DOHH2 (cell line): ENCODE measurements around the gene METTL22.

Experiments used
- EZH2phosphoT487 ChIP-seq: fragments of 200-600 bp; sonication (generic); IDR thresholded peaks from 2 replicates; pipeline ENCODE4 v1.6.1; 2017; ENCODE audit warnings: borderline replicate concordance, mild to moderate bottlenecking, antibody characterized with exemption, low read length, moderate library complexity, mixed read lengths
- TF ChIP-seq, protein P1 (sequence below): fragments of 200-600 bp; sonication (generic); IDR thresholded peaks from one replicate; pipeline ENCODE4 v1.5.1; 2014; ENCODE audit warnings: antibody characterized with exemption, mild to moderate bottlenecking, low read depth, low read length; ENCODE audit not compliant: poor library complexity, severe bottlenecking

DNA sequence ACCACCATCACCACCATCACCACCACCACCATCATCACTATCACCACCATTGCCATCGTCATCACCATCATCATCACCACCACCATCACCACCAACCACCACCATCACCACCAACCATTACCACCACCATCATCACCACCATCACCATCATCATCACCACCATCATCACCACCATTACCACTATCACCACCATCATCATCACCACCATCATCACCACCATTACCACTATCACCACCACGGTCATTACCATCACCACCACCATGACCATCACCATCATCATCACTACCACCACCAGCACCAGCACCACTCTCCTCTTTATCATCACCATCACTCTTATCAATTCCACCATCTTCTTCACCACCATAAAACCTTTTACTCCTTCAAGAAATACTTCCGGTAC lies 30.0 kb upstream of the METTL22 start:
- TF ChIP-seq, protein P1, sequence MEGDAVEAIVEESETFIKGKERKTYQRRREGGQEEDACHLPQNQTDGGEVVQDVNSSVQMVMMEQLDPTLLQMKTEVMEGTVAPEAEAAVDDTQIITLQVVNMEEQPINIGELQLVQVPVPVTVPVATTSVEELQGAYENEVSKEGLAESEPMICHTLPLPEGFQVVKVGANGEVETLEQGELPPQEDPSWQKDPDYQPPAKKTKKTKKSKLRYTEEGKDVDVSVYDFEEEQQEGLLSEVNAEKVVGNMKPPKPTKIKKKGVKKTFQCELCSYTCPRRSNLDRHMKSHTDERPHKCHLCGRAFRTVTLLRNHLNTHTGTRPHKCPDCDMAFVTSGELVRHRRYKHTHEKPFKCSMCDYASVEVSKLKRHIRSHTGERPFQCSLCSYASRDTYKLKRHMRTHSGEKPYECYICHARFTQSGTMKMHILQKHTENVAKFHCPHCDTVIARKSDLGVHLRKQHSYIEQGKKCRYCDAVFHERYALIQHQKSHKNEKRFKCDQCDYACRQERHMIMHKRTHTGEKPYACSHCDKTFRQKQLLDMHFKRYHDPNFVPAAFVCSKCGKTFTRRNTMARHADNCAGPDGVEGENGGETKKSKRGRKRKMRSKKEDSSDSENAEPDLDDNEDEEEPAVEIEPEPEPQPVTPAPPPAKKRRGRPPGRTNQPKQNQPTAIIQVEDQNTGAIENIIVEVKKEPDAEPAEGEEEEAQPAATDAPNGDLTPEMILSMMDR = no peak
- no peak for TF ChIP-seq EZH2phosphoT487
